Upper lobe of left lung (tissue), 6 donors: ENCODE data around the gene CYP4F3. TPM values are rescaled to one million over a fixed set of nuclear protein-coding genes. Genes with fewer than 3 reads are reported as not detected.
A peak's percentile ranks its signal among the peaks of the same experiment; 100 is the strongest.

ENCODE experiments used
- ATAC-seq, 2 donors: fragments of 200-7000 bp; cut with Tn5 transposase; one replicate each; pipeline ENCODE4 v1.9.1; 2022; ENCODE audit warnings: mild to moderate bottlenecking in 2 of 2, moderate library complexity in 2 of 2; ENCODE audit not compliant: low FRiP score in 2 of 2
- DNase-seq, 2 donors: peaks; one replicate each; pipeline ENCODE4 v3.0.0-alpha.2; 2019 to 2020
- H3K27ac ChIP-seq, 4 donors: fragments of 200-600 bp; sonication (generic); one replicate each; pipeline ENCODE4 v1.5.1; 2016 to 2019
- H3K27me3 ChIP-seq, 4 donors: fragments of 200-600 bp; sonication (generic); one replicate each; pipeline ENCODE4 v1.5.1; 2017 to 2019
- H3K36me3 ChIP-seq, 4 donors: fragments of 200-600 bp; sonication (generic); one replicate each; pipeline ENCODE4 v1.5.1; 2016 to 2019
- H3K4me1 ChIP-seq, 4 donors: fragments of 200-600 bp; sonication (generic); one replicate each; pipeline ENCODE4 v1.5.1; 2018 to 2019
- H3K4me3 ChIP-seq, 4 donors: fragments of 200-600 bp; sonication (generic); one replicate each; pipeline ENCODE4 v1.5.1; 2017 to 2019; ENCODE audit warnings: mild to moderate bottlenecking in 2 of 4, moderate library complexity in 1 of 4
- H3K9me3 ChIP-seq, 4 donors: fragments of 200-600 bp; sonication (generic); one replicate each; pipeline ENCODE4 v1.5.1; 2018 to 2019
- EP300 ChIP-seq, 4 donors: sonication (generic); formaldehyde crosslinking; IDR thresholded peaks; one replicate each; pipeline ENCODE4 v1.5.1; 2017; ENCODE audit warnings: antibody characterized with exemption in 4 of 4, control low read depth in 2 of 4
- POLR2A ChIP-seq, 4 donors: fragments of 450-650 bp; IDR thresholded peaks; one replicate each; pipeline ENCODE4 v1.5.1; 2016 to 2017; ENCODE audit warnings: antibody characterized with exemption in 4 of 4, mild to moderate bottlenecking in 2 of 4
- POLR2AphosphoS5 ChIP-seq, 2 donors: sonication (generic); formaldehyde crosslinking; IDR thresholded peaks; one replicate each; pipeline ENCODE4 v1.5.1; 2017; ENCODE audit warnings: antibody characterized with exemption in 2 of 2
- WGBS, 2 donors: methylation state at CpG; one replicate each; pipeline ENCODE4 v1.1.5; 2017 to 2018; 5-methylcytosine and 5-hydroxymethylcytosine counted together
- total RNA-seq, 6 donors: library from RNA; depleted of rRNA in 4 of 6; stranded (reverse); fragments of >200 nt in 4 of 6; gene quantifications; one replicate each; pipeline versions ENCODE4 v1.1.0 to v1.2.1, GENCODE V29; 2016 to 2021
- TF ChIP-seq, protein P1 (sequence below), 6 experiments: fragments of 450-650 bp in 4 of 6; fragments of 200-600 bp in 2 of 6; sonication (generic) in 2 of 6; IDR thresholded peaks; one replicate each; pipeline ENCODE4 v1.5.1; 2016 to 2019; ENCODE audit warnings: antibody characterized with exemption in 6 of 6
- donor health status: DM: no; HTN: no; CAD: no; lungs with moderate emphysema.
- donor health status: DM: no; HTN: yes; CAD: no; lungs with severe emphysema.

CYP4F3 gene
- total RNA-seq, 6 donors from 2014 or later = 1.1 to 2.1 (median 1.8) TPM

GRCh38 chr19:15666883-15667282, 26.2 kb downstream of the CYP4F3 start:
- Histone ChIP-seq H3K27me3 (no peaks in the 10 kb centered on the region), H3K36me3 (no peaks in the 10 kb centered on the region), H3K27ac (no peak overlapping the region), H3K4me3 (no peak overlapping the region), H3K4me1 (no peaks in the 10 kb centered on the region), H3K9me3 (no peaks in the 10 kb centered on the region)
- TF ChIP-seq POLR2AphosphoS5 (IDR thresholded peaks at IDR 0.05) (no peak), EP300 (IDR thresholded peaks at IDR 0.05) (no peak), POLR2A (IDR thresholded peaks at IDR 0.05) (no peak)
- TF ChIP-seq, protein P1, sequence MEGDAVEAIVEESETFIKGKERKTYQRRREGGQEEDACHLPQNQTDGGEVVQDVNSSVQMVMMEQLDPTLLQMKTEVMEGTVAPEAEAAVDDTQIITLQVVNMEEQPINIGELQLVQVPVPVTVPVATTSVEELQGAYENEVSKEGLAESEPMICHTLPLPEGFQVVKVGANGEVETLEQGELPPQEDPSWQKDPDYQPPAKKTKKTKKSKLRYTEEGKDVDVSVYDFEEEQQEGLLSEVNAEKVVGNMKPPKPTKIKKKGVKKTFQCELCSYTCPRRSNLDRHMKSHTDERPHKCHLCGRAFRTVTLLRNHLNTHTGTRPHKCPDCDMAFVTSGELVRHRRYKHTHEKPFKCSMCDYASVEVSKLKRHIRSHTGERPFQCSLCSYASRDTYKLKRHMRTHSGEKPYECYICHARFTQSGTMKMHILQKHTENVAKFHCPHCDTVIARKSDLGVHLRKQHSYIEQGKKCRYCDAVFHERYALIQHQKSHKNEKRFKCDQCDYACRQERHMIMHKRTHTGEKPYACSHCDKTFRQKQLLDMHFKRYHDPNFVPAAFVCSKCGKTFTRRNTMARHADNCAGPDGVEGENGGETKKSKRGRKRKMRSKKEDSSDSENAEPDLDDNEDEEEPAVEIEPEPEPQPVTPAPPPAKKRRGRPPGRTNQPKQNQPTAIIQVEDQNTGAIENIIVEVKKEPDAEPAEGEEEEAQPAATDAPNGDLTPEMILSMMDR (IDR thresholded peaks at IDR 0.05) = no peak
- ATAC-seq = peak in 1 of 2 donors; percentile 43
- peak in 1 of 2 donors; percentile 25 for DNase-seq
- 47% methylated on average over 4 of the region's 4 CpGs; no CpG with 5 or more reads in 1 of the 2 donors for WGBS, 2 donors

- DNase-seq (no peak), ATAC-seq (no peak)
- Histone ChIP-seq H3K36me3 (no peaks in the 10 kb centered on the region), H3K9me3 (no peaks in the 10 kb centered on the region), H3K4me1 (peaks cover 9 to 13% (median 12%) of the 10 kb centered on the region in 4 donors), H3K4me3 (no peak overlapping the region), H3K27ac (no peak overlapping the region), H3K27me3 (no peaks in the 10 kb centered on the region)
- TF ChIP-seq, protein P1 (IDR thresholded peaks at IDR 0.05) = no peak
- TF ChIP-seq EP300 (IDR thresholded peaks at IDR 0.05) (no peak), POLR2A (IDR thresholded peaks at IDR 0.05) (no peak), POLR2AphosphoS5 (IDR thresholded peaks at IDR 0.05) (no peak)
- 39 to 57% methylated on average over 3 of the region's 3 CpGs for WGBS, 2 donors
Measured at GRCh38 chr19:15669440-15669839, 28.7 kb downstream of the CYP4F3 start.

DNA sequence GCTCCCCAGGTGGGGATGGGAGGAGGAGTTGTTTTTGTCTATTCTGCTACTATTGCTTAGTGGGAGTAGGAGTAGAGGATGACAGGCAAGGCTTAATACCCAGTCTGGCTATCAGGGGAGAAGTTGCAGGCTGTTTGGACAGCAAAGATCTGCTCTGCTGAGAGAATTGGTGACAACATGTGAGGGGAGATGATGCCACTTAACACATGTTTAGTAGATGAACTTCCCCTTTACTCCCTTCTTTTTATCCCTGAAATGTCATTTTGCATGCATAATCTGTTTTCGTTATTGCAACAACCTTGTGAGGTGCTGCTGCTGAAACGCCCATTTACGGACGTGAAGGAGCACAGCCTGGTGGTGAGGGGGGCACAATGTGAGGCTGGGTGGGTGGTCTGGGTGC, 29.2 kb downstream of the CYP4F3 start:
- Histone ChIP-seq H3K4me1 (peaks cover 9 to 13% (median 12%) of the 10 kb centered on the region in 4 donors), H3K9me3 (no peaks in the 10 kb centered on the region), H3K36me3 (no peaks in the 10 kb centered on the region), H3K4me3 (no peak overlapping the region), H3K27me3 (no peaks in the 10 kb centered on the region), H3K27ac (no peak overlapping the region)
- ATAC-seq = no peak
- DNase-seq = no peak
- 35 to 65% methylated on average over 4 of the region's 4 CpGs for WGBS, 2 donors
- TF ChIP-seq POLR2AphosphoS5 (IDR thresholded peaks at IDR 0.05) (no peak), POLR2A (IDR thresholded peaks at IDR 0.05) (no peak), EP300 (IDR thresholded peaks at IDR 0.05) (no peak)
- TF ChIP-seq, protein P1 (IDR thresholded peaks at IDR 0.05) = no peak

DNA sequence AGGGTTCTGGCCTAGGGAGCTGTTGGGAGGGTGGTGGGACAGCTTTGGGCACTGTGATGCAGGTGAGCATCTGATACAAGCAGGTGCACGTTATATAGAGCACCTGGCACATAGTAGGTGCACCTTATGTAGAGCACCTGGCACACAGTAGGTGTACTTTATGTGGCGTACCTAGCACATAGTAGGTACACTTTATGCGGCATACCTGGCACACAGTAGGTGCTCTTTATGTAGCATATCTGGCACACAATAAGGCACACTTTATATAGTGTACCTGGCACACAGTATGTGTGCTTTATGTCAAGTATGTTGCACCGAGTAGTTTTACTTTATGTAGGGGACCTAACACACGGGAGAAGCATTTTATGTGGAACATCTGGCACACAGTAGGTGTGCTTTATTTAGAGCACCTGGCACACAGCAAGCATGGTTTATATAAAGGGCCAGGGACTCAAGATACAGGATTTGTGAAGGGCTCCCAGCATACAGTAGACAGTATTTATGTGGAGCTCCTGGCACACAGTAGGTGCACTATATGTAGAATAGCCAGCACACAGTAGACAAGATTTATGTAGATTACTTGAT, 30.6 kb downstream of the CYP4F3 start:
- no peaks in the 10 kb centered on the region for H3K9me3 ChIP-seq
- 60 to 79% methylated on average over 5 of the region's 5 CpGs for WGBS, 2 donors
- no peaks in the 10 kb centered on the region for H3K36me3 ChIP-seq
- TF ChIP-seq, protein P1 (IDR thresholded peaks at IDR 0.05) = no peak
- TF ChIP-seq EP300 (IDR thresholded peaks at IDR 0.05) (no peak), POLR2A (IDR thresholded peaks at IDR 0.05) (no peak), POLR2AphosphoS5 (IDR thresholded peaks at IDR 0.05) (no peak)
- no peaks in the 10 kb centered on the region for H3K27me3 ChIP-seq
- ATAC-seq (no peak), DNase-seq (no peak)
- peaks cover 9 to 13% (median 12%) of the 10 kb centered on the region in 4 donors for H3K4me1 ChIP-seq
- H3K27ac ChIP-seq = no peak overlapping the region
- no peak overlapping the region for H3K4me3 ChIP-seq
